GM19239 (cell line): ENCODE data around the gene TBC1D20.
"Not testable (repeated sequence)": the region's sequence is repeated elsewhere in the genome, so short reads cannot be mapped to it uniquely, and the experiment has no call there.

ENCODE experiments used
- DNase-seq: peaks from one replicate; pipeline ENCODE4 v3.0.0; 2011; ENCODE audit warnings: low spot score; ENCODE audit not compliant: insufficient read length
- FAIRE-seq: peaks from 2 replicates; lab custom pipeline; 2011; peaks lifted over from hg19 to GRCh38; lab: Jason Lieb, UNC

TBC1D20 gene

GRCh38 chr20:386634-387033, 75.7 kb downstream of the TBC1D20 start:
- DNase-seq, FAIRE-seq: not testable (repeated sequence)
